ENCODE measurements around the gene C4B.

C4B gene

GRCh38 chr6:32073613-32074012 is 59.0 kb downstream of the C4B start:
- FAIRE-seq (no peak), DNase-seq (ENCODE audit: insufficient read length, low spot score) (no peak)
- no peak for TF ChIP-seq SPI1 (IDR thresholded peaks at IDR 0.05; ENCODE audit: low read depth, low read length)
- TF ChIP-seq TAF1 (IDR thresholded peaks at IDR 0.05; ENCODE audit: low read depth, low read length) = no peak
- no peak for TF ChIP-seq PAX5 (IDR thresholded peaks at IDR 0.05; ENCODE audit: insufficient read depth, low read length, severe bottlenecking)
- no peak for TF ChIP-seq POLR2AphosphoS5 (IDR thresholded peaks at IDR 0.05; ENCODE audit: low read depth, low read length)
- TF ChIP-seq POLR2A (IDR thresholded peaks at IDR 0.05; ENCODE audit: low read depth, low read length) = no peak
- TF ChIP-seq POU2F2 (IDR thresholded peaks at IDR 0.05; ENCODE audit: low read depth, low read length) = no peak

- TF ChIP-seq SPI1 (IDR thresholded peaks at IDR 0.05; ENCODE audit: low read depth, low read length) (no peak), TAF1 (IDR thresholded peaks at IDR 0.05; ENCODE audit: low read depth, low read length) (no peak), POU2F2 (IDR thresholded peaks at IDR 0.05; ENCODE audit: low read depth, low read length) (no peak), PAX5 (IDR thresholded peaks at IDR 0.05; ENCODE audit: insufficient read depth, low read length, severe bottlenecking) (no peak)
- FAIRE-seq = no peak
- DNase-seq (ENCODE audit: insufficient read length, low spot score) = no peak
Observed at GRCh38 chr6:32074996-32075532, 60.5 kb downstream of the C4B start.

DNA sequence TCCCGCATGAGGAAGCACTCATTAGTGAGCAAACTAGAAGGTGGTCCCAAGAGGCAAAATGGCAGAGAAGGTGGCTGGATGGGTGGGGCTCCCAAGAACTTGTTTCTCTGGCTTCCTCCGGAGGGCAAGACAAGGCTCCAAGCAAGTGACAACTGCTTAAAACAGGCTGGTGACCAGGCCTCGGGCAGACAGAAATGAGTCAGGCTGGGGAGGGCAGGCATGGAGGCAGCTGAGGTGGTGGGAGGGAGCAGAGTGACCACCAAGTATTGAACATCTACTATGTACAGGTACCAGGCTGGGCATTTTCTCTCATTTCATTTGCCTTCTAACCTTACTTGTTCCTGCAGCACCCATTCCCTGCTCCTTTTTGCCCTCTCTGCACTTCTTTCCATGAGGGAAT is 61.2 kb downstream of the C4B start:
- TF ChIP-seq TAF1 (IDR thresholded peaks at IDR 0.05; ENCODE audit: low read depth, low read length) (no peak), POLR2AphosphoS5 (IDR thresholded peaks at IDR 0.05; ENCODE audit: low read depth, low read length) (no peak), POU2F2 (IDR thresholded peaks at IDR 0.05; ENCODE audit: low read depth, low read length) (no peak), POLR2A (IDR thresholded peaks at IDR 0.05; ENCODE audit: low read depth, low read length) (no peak), SPI1 (IDR thresholded peaks at IDR 0.05; ENCODE audit: low read depth, low read length) (no peak), PAX5 (IDR thresholded peaks at IDR 0.05; ENCODE audit: insufficient read depth, low read length, severe bottlenecking) (no peak)
- FAIRE-seq (no peak), DNase-seq (ENCODE audit: insufficient read length, low spot score) (no peak)

GRCh38 chr6:32076321-32076809 is 61.8 kb downstream of the C4B start:
- no peak for FAIRE-seq

GRCh38 chr6:32079566-32080290 is 65.1 kb downstream of the C4B start:
- TF ChIP-seq POLR2AphosphoS5 (IDR thresholded peaks at IDR 0.05; ENCODE audit: low read depth, low read length) (no peak), SPI1 (IDR thresholded peaks at IDR 0.05; ENCODE audit: low read depth, low read length) (no peak), PAX5 (IDR thresholded peaks at IDR 0.05; ENCODE audit: insufficient read depth, low read length, severe bottlenecking) (no peak), POU2F2 (IDR thresholded peaks at IDR 0.05; ENCODE audit: low read depth, low read length) (no peak), TAF1 (IDR thresholded peaks at IDR 0.05; ENCODE audit: low read depth, low read length) (no peak), POLR2A (IDR thresholded peaks at IDR 0.05; ENCODE audit: low read depth, low read length) (no peak)
- no peak for DNase-seq (ENCODE audit: insufficient read length, low spot score)

More at GRCh38 chr6:32076321-32076809, 61.8 kb downstream of the C4B start:
- DNase-seq (ENCODE audit: insufficient read length, low spot score) = no peak
- no peak for TF ChIP-seq POLR2AphosphoS5 (IDR thresholded peaks at IDR 0.05; ENCODE audit: low read depth, low read length)
- TF ChIP-seq POLR2A (IDR thresholded peaks at IDR 0.05; ENCODE audit: low read depth, low read length) = no peak
- no peak for TF ChIP-seq PAX5 (IDR thresholded peaks at IDR 0.05; ENCODE audit: insufficient read depth, low read length, severe bottlenecking)
- no peak for TF ChIP-seq POU2F2 (IDR thresholded peaks at IDR 0.05; ENCODE audit: low read depth, low read length)
- no peak for TF ChIP-seq SPI1 (IDR thresholded peaks at IDR 0.05; ENCODE audit: low read depth, low read length)
- no peak for TF ChIP-seq TAF1 (IDR thresholded peaks at IDR 0.05; ENCODE audit: low read depth, low read length)

GRCh38 chr6:32081168-32081990 is 66.8 kb downstream of the C4B start:
- FAIRE-seq (no peak), DNase-seq (ENCODE audit: insufficient read length, low spot score) (no peak)
- TF ChIP-seq TAF1 (IDR thresholded peaks at IDR 0.05; ENCODE audit: low read depth, low read length) = no peak
- TF ChIP-seq POU2F2 (IDR thresholded peaks at IDR 0.05; ENCODE audit: low read depth, low read length) = no peak
- no peak for TF ChIP-seq PAX5 (IDR thresholded peaks at IDR 0.05; ENCODE audit: insufficient read depth, low read length, severe bottlenecking)
- TF ChIP-seq SPI1 (IDR thresholded peaks at IDR 0.05; ENCODE audit: low read depth, low read length) = no peak
- TF ChIP-seq POLR2A (IDR thresholded peaks at IDR 0.05; ENCODE audit: low read depth, low read length) = no peak
- TF ChIP-seq POLR2AphosphoS5 (IDR thresholded peaks at IDR 0.05; ENCODE audit: low read depth, low read length) = no peak

More at GRCh38 chr6:32079566-32080290, 65.1 kb downstream of the C4B start:
- no peak for FAIRE-seq

- TF ChIP-seq POLR2AphosphoS5 (IDR thresholded peaks at IDR 0.05; ENCODE audit: low read depth, low read length) = no peak
- TF ChIP-seq PAX5 (IDR thresholded peaks at IDR 0.05; ENCODE audit: insufficient read depth, low read length, severe bottlenecking) = no peak
- TF ChIP-seq TAF1 (IDR thresholded peaks at IDR 0.05; ENCODE audit: low read depth, low read length) = no peak
- no peak for TF ChIP-seq SPI1 (IDR thresholded peaks at IDR 0.05; ENCODE audit: low read depth, low read length)
- FAIRE-seq = no peak
- no peak for DNase-seq (ENCODE audit: insufficient read length, low spot score)
Observed at GRCh38 chr6:32082478-32082877, 67.9 kb downstream of the C4B start.

DNA sequence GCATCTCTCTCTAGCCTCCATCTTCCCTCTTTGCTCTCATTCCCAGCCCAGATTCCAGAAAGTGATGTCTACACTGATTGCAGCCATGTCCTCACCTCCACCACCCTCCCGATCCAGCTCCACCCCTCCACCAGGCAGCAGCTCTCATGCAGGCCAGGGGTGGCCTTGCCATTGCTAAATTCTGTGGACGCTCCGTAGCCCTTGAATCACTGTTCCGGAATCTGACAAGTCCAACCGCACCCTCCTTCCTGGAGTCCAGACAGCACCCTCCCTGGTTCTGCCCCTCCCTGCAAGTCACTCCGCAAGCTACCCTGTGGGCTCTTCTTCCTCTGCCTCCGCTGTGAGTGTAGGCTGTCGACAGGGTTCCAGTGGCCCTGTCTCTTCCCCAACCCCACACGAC is 68.3 kb downstream of the C4B start:
- DNase-seq (ENCODE audit: insufficient read length, low spot score) (no peak), FAIRE-seq (no peak)
- no peak for TF ChIP-seq POLR2AphosphoS5 (IDR thresholded peaks at IDR 0.05; ENCODE audit: low read depth, low read length)
- TF ChIP-seq SPI1 (IDR thresholded peaks at IDR 0.05; ENCODE audit: low read depth, low read length) = no peak
- TF ChIP-seq POLR2A (IDR thresholded peaks at IDR 0.05; ENCODE audit: low read depth, low read length) = no peak
- no peak for TF ChIP-seq PAX5 (IDR thresholded peaks at IDR 0.05; ENCODE audit: insufficient read depth, low read length, severe bottlenecking)
- no peak for TF ChIP-seq TAF1 (IDR thresholded peaks at IDR 0.05; ENCODE audit: low read depth, low read length)
- TF ChIP-seq POU2F2 (IDR thresholded peaks at IDR 0.05; ENCODE audit: low read depth, low read length) = no peak
